ENCODE data around the gene HOXC9. TPM values are rescaled to one million over a fixed set of nuclear protein-coding genes. Genes with fewer than 3 reads are reported as not detected.

Gene HOXC9
- total and polyA plus RNA-seq, 2 of the 8 experiments (the other 6 are each of a cell fraction or from before 2014, with no cell fraction given): not detected

DNA sequence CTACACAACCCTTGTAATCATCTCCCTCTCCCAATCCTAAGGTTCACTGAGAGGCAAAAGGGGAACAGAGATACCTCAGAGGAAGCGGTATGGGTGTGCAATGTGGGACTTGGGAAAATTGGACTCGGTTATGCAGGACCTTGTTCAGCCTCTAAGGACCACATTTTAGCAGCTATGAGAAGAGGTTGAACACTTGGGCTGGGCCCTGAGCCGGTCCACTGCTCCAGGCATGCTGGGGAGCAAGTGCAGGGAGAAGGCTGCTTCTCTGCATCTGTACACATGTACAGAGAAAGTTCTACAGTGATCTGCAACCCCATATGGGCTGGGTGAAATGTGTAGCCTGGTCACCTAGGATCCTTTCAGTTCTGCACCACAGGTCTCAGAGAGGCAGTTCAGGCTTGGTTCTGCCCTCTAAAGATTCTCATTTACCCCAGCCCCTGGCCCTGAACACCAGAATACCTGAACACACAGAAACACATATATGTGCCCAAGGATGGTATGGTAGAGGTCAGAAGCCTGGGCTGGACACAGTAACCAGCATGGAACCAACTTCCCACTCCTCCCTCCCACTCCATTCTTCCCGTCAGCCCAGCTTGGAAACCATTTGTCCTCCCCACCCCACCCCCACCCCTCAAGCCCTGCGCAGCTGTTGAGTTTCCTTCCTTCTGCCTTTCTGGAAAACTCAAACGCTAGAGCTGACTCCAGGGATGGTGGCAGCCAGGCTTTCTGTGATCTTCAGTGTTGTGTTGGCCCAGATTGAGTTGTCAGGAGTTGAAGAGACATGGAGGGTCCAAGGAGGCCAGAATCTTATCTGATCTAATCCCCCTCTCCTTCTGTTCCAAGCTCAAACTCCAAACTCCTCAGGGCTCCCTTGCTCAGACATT is 43.3 kb downstream of the HOXC9 start (continued):
- no peak for TF ChIP-seq EZH2 (IDR thresholded peaks at IDR 0.05; ENCODE audit: low read depth, low read length, severe bottlenecking)
- TF ChIP-seq SIRT6 (IDR thresholded peaks at IDR 0.05; ENCODE audit: low read length): no peak
